ENCODE data around the gene SLC38A1.

The SLC38A1 gene

GRCh38 chr12:46259713-46260112 is 9.1 kb downstream of the SLC38A1 start:
- H3K4me3 ChIP-seq (ENCODE audit: low read depth in 1 of 2, low read length in 2 of 2), result no peak overlapping the region
- H3K9me3 ChIP-seq (ENCODE audit: insufficient read depth, low read length, severe bottlenecking), result peaks cover 2% of the 10 kb centered on the region
- TF ChIP-seq EZH2 (IDR thresholded peaks at IDR 0.05; ENCODE audit: borderline replicate concordance, low read depth, low read length, severe bottlenecking) (no peak), CTCF (IDR thresholded peaks at IDR 0.05; ENCODE audit: borderline replicate concordance, extremely low read depth, low read length, poor library complexity, severe bottlenecking) (no peak)
- no peak overlapping the region for H3K27ac ChIP-seq (ENCODE audit: low read length)
- no peak overlapping the region for H2AFZ ChIP-seq (ENCODE audit: low read depth, low read length)
- no peak overlapping the region for H3K9ac ChIP-seq (ENCODE audit: low read depth, low read length)
- ATAC-seq (ENCODE audit: insufficient read depth, low read depth) (no peak), DNase-seq (no peak)
- H3K27me3 ChIP-seq (ENCODE audit: insufficient read depth, low read length, poor library complexity), result no peaks in the 10 kb centered on the region
- peaks cover 24% of the 10 kb centered on the region for H3K79me2 ChIP-seq (ENCODE audit: insufficient read depth, low read length)
- H3K36me3 ChIP-seq (ENCODE audit: insufficient read depth, low read length), result 0 out of 2 replicates have a peak, but pooled peaks cover under 1% of the 10 kb centered on the region
- no peak overlapping the region for H3K4me2 ChIP-seq (ENCODE audit: insufficient read depth, low read length)
- no peaks in the 10 kb centered on the region for H4K20me1 ChIP-seq (ENCODE audit: insufficient read depth, low read length)
- H3K4me1 ChIP-seq (ENCODE audit: insufficient read depth, low read length), result no peaks in the 10 kb centered on the region

- Histone ChIP-seq H3K36me3 (ENCODE audit: insufficient read depth, low read length) (0 out of 2 replicates have a peak, but pooled peaks cover 2% of the 10 kb centered on the region), H3K4me2 (ENCODE audit: insufficient read depth, low read length) (no peak overlapping the region), H3K79me2 (ENCODE audit: insufficient read depth, low read length) (peaks cover 23% of the 10 kb centered on the region), H4K20me1 (ENCODE audit: insufficient read depth, low read length) (no peaks in the 10 kb centered on the region), H3K27me3 (ENCODE audit: insufficient read depth, low read length, poor library complexity) (no peaks in the 10 kb centered on the region), H3K4me3 (ENCODE audit: low read depth in 1 of 2, low read length in 2 of 2) (no peak overlapping the region), H3K9ac (ENCODE audit: low read depth, low read length) (no peak overlapping the region), H3K9me3 (ENCODE audit: insufficient read depth, low read length, severe bottlenecking) (peaks cover 2% of the 10 kb centered on the region), H3K4me1 (ENCODE audit: insufficient read depth, low read length) (no peaks in the 10 kb centered on the region), H3K27ac (ENCODE audit: low read length) (no peak overlapping the region), H2AFZ (ENCODE audit: low read depth, low read length) (no peak overlapping the region)
- DNase-seq (no peak), ATAC-seq (ENCODE audit: insufficient read depth, low read depth) (no peak)
- TF ChIP-seq CTCF (IDR thresholded peaks at IDR 0.05; ENCODE audit: borderline replicate concordance, extremely low read depth, low read length, poor library complexity, severe bottlenecking) (no peak), EZH2 (IDR thresholded peaks at IDR 0.05; ENCODE audit: borderline replicate concordance, low read depth, low read length, severe bottlenecking) (no peak)
Measured at GRCh38 chr12:46259071-46259470, 9.8 kb downstream of the SLC38A1 start.

- H3K27ac ChIP-seq (ENCODE audit: low read length), result no peak overlapping the region
- H3K4me1 ChIP-seq (ENCODE audit: insufficient read depth, low read length), result no peaks in the 10 kb centered on the region
- H3K9ac ChIP-seq (ENCODE audit: low read depth, low read length), result no peak overlapping the region
- no peaks in the 10 kb centered on the region for H3K27me3 ChIP-seq (ENCODE audit: insufficient read depth, low read length, poor library complexity)
- H3K9me3 ChIP-seq (ENCODE audit: insufficient read depth, low read length, severe bottlenecking), result peaks cover 2% of the 10 kb centered on the region
- 0 out of 2 replicates have a peak, but pooled peaks cover 2% of the 10 kb centered on the region for H3K36me3 ChIP-seq (ENCODE audit: insufficient read depth, low read length)
- DNase-seq (no peak), ATAC-seq (ENCODE audit: insufficient read depth, low read depth) (no peak)
- H3K4me2 ChIP-seq (ENCODE audit: insufficient read depth, low read length), result no peak overlapping the region
- peaks cover 19% of the 10 kb centered on the region; the same call in 1 of the 2 replicates for H3K79me2 ChIP-seq (ENCODE audit: insufficient read depth, low read length)
- H3K4me3 ChIP-seq (ENCODE audit: low read depth in 1 of 2, low read length in 2 of 2), result no peak overlapping the region
- TF ChIP-seq EZH2 (IDR thresholded peaks at IDR 0.05; ENCODE audit: borderline replicate concordance, low read depth, low read length, severe bottlenecking) (no peak), CTCF (IDR thresholded peaks at IDR 0.05; ENCODE audit: borderline replicate concordance, extremely low read depth, low read length, poor library complexity, severe bottlenecking) (no peak)
- no peak overlapping the region for H2AFZ ChIP-seq (ENCODE audit: low read depth, low read length)
- no peaks in the 10 kb centered on the region for H4K20me1 ChIP-seq (ENCODE audit: insufficient read depth, low read length)
Measured at GRCh38 chr12:46258129-46258528, 10.7 kb downstream of the SLC38A1 start.

- no peak for TF ChIP-seq CTCF (IDR thresholded peaks at IDR 0.05; ENCODE audit: borderline replicate concordance, extremely low read depth, low read length, poor library complexity, severe bottlenecking)
- TF ChIP-seq EZH2 (IDR thresholded peaks at IDR 0.05; ENCODE audit: borderline replicate concordance, low read depth, low read length, severe bottlenecking), result no peak
- DNase-seq (no peak), ATAC-seq (ENCODE audit: insufficient read depth, low read depth) (no peak)
- Histone ChIP-seq H3K27ac (ENCODE audit: low read length) (no peak overlapping the region), H3K9ac (ENCODE audit: low read depth, low read length) (no peak overlapping the region), H4K20me1 (ENCODE audit: insufficient read depth, low read length) (no peaks in the 10 kb centered on the region), H3K9me3 (ENCODE audit: insufficient read depth, low read length, severe bottlenecking) (peaks cover 2% of the 10 kb centered on the region), H3K27me3 (ENCODE audit: insufficient read depth, low read length, poor library complexity) (no peaks in the 10 kb centered on the region), H3K79me2 (ENCODE audit: insufficient read depth, low read length) (peaks cover 17% of the 10 kb centered on the region; the same call in 1 of the 2 replicates), H3K36me3 (ENCODE audit: insufficient read depth, low read length) (0 out of 2 replicates have a peak, but pooled peaks cover 2% of the 10 kb centered on the region), H2AFZ (ENCODE audit: low read depth, low read length) (no peak overlapping the region), H3K4me2 (ENCODE audit: insufficient read depth, low read length) (no peak overlapping the region), H3K4me3 (ENCODE audit: low read depth in 1 of 2, low read length in 2 of 2) (no peak overlapping the region), H3K4me1 (ENCODE audit: insufficient read depth, low read length) (no peaks in the 10 kb centered on the region)
Measured at GRCh38 chr12:46256942-46257341, 11.9 kb downstream of the SLC38A1 start.
